ENCODE results near the gene LAMA3. TPM values are rescaled to one million over a fixed set of nuclear protein-coding genes. Genes with fewer than 3 reads are reported as not detected.

Gene LAMA3
- total RNA-seq, 2 donors from 2014 or later: 9.3 to 21.1 TPM

DNA sequence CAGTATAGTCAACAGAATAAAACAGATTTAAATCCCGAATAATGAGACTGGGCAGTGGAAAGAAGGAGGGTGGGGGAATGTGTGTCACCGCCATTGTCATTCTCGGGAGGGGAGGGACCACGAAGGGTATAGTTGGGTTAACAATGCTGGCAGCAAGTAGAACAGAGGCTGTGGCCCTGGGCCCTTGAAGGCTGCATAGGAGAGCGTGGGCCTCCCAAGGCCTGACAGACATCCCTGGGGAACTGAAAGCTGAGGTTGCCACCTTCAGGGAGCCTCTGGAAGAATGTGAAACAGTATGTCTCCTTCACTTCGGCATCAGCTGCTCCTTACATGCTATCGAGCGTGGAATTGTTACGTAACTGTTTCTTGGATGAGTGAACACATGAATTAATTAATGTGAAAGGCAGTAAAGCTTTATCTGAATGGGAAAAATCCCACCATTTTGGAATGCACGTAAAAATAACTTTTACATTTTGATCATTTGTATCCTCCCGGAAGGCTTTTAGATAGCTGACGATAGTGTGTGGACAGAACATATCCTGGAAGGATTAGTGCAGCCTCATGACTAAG, 232.5 kb downstream of the LAMA3 start:
- H3K4me3 ChIP-seq: no peak overlapping the region
- H3K27ac ChIP-seq: no peak overlapping the region
- 88 to 90% methylated on average over 12 of the region's 12 CpGs for WGBS, 2 donors
- TF ChIP-seq, protein P1, sequence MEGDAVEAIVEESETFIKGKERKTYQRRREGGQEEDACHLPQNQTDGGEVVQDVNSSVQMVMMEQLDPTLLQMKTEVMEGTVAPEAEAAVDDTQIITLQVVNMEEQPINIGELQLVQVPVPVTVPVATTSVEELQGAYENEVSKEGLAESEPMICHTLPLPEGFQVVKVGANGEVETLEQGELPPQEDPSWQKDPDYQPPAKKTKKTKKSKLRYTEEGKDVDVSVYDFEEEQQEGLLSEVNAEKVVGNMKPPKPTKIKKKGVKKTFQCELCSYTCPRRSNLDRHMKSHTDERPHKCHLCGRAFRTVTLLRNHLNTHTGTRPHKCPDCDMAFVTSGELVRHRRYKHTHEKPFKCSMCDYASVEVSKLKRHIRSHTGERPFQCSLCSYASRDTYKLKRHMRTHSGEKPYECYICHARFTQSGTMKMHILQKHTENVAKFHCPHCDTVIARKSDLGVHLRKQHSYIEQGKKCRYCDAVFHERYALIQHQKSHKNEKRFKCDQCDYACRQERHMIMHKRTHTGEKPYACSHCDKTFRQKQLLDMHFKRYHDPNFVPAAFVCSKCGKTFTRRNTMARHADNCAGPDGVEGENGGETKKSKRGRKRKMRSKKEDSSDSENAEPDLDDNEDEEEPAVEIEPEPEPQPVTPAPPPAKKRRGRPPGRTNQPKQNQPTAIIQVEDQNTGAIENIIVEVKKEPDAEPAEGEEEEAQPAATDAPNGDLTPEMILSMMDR (IDR thresholded peaks at IDR 0.05): no peak
- TF ChIP-seq POLR2A (IDR thresholded peaks at IDR 0.05): no peak
- DNase-seq: no peak
- H3K4me1 ChIP-seq: no peaks in the 10 kb centered on the region
- no peaks in the 10 kb centered on the region for H3K9me3 ChIP-seq
- no peaks in the 10 kb centered on the region for H3K27me3 ChIP-seq
- no peak for ATAC-seq
- H3K36me3 ChIP-seq (replicated peaks in 1 of 2; ENCODE audit: insufficient read depth in 1 of 2, low read depth in 2 of 2): no peaks in the 10 kb centered on the region
- intact Hi-C loops (cut with DNase I): no loop called here

DNA sequence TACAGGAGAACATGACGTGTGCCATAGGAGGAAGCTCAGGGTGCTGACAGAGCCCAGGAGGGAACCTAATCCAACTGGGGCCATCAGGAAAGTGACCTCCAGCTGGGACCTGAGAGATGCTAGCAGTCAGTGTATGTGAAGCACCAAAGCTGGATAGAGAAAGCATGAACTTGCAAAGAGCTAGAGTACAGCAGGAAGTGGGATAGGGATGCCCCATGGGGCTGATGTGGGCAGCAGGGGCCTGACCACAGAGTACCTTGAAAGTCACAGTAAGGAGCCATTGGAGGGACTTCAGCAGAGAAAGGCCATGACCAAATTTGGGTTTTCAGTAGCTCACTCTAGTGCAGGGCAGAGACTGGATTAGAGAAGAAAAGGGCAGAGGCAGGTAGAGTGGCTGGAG, 233.7 kb downstream of the LAMA3 start:
- DNase-seq (no peak), ATAC-seq (no peak)
- intact Hi-C loops (cut with DNase I): no loop called here
- no peaks in the 10 kb centered on the region for H3K9me3 ChIP-seq
- TF ChIP-seq POLR2A (IDR thresholded peaks at IDR 0.05): no peak
- TF ChIP-seq, protein P1 (IDR thresholded peaks at IDR 0.05): no peak
- no peak overlapping the region for H3K27ac ChIP-seq
- no peaks in the 10 kb centered on the region for H3K4me1 ChIP-seq
- no peak overlapping the region for H3K4me3 ChIP-seq
- H3K27me3 ChIP-seq: no peaks in the 10 kb centered on the region
- WGBS, 2 donors: 100% methylated on average over 1 of the region's 1 CpG
- H3K36me3 ChIP-seq (replicated peaks in 1 of 2; ENCODE audit: insufficient read depth in 1 of 2, low read depth in 2 of 2): no peaks in the 10 kb centered on the region

DNA sequence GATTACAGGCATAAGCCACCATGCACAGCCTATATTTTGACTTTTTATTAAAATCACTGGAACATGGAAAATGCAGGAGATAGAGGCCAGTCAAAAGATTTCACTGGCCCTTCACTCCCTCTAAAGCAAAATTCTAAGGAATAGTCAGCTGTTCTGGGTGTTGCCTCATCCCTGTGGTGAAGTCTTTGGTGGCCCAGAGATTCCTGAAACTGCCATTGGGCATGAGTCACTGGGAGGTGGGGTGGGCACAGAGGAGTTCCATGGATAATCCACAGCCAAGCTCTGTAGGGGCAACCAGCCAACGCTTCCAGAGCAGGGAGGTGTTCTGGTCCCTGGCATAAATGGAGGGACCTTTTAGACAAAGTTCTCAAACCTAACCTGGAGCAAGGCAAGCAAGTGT, 235.6 kb downstream of the LAMA3 start:
- no peak for TF ChIP-seq POLR2A (IDR thresholded peaks at IDR 0.05)
- TF ChIP-seq, protein P1 (IDR thresholded peaks at IDR 0.05): no peak
- Histone ChIP-seq H3K4me1 (no peaks in the 10 kb centered on the region), H3K27me3 (no peaks in the 10 kb centered on the region), H3K9me3 (no peaks in the 10 kb centered on the region), H3K36me3 (replicated peaks in 1 of 2; ENCODE audit: insufficient read depth in 1 of 2, low read depth in 2 of 2) (no peaks in the 10 kb centered on the region), H3K4me3 (no peak overlapping the region), H3K27ac (no peak overlapping the region)
- WGBS, 2 donors: 88 to 100% methylated on average over 1 of the region's 1 CpG
- no peak for DNase-seq
- no peak for ATAC-seq
- intact Hi-C loops (cut with DNase I): no loop called here

DNA sequence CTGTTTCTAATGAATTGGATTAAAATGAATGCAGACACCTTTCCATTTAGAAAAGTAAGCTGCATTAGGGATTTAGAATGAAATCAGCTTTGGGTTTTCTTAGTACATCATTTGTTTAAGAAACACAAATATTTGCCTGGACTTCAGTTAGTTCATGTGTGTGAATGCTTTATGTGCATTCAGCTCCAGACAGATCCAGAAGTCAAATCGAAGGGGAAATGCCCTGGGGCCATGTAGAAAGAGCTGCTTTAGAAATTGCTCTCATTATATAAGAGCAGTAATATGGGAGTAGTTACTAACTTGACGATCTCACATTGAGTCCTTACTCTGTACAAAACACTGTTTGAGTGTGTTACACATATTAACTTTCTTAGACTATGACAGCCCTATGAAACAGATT, 237.3 kb downstream of the LAMA3 start:
- Histone ChIP-seq H3K36me3 (replicated peaks in 1 of 2; ENCODE audit: insufficient read depth in 1 of 2, low read depth in 2 of 2) (no peaks in the 10 kb centered on the region), H3K27ac (peak overlapping the region in 1 of 4 donors; percentile 70), H3K4me1 (no peaks in the 10 kb centered on the region), H3K27me3 (no peaks in the 10 kb centered on the region), H3K4me3 (no peak overlapping the region), H3K9me3 (no peaks in the 10 kb centered on the region)
- ATAC-seq (no peak), DNase-seq (no peak)
- TF ChIP-seq POLR2A (IDR thresholded peaks at IDR 0.05): no peak
- WGBS, 2 donors: 64 to 66% methylated on average over 2 of the region's 2 CpGs
- intact Hi-C loops (cut with DNase I): no loop called here

DNA sequence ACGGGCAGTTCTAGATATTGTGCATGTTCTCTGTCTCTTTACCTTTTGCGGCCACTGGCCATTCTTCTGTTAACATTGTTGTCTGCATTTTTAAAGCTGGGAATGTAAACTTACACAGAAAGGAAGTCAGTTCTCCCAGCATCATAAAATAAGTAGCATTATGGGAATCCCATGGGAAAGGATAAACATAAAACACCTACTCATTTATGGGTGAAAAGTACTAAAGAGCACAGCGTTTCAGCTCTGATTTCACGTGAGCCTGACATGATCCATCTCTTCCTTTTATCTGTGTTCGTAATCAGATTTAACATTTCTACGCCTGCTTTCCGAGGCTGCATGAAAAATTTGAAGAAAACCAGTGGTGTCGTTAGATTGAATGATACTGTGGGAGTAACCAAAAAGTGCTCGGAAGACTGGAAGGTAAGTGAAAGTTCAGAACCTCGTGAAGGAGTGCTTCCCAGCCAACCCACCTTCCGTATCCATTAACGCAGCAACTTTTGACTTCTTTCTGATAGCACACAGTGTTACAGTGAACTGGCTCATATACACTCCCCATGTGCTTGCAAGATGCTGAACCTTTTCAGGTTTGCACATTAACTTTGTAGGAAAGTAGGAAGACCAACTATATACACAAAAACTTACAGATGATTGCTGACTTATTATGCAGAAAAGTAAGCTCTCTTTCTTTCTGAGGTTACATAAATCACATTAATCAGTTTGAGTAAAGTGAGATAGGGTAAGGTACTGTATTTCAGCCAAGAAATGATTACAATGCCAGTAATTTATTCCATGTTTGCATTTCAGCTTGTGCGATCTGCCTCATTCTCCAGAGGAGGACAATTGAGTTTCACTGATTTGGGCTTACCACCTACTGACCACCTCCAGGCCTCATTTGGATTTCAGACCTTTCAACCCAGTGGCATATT, 238.8 kb downstream of the LAMA3 start:
- no peak for TF ChIP-seq POLR2A (IDR thresholded peaks at IDR 0.05)
- TF ChIP-seq, protein P1 (IDR thresholded peaks at IDR 0.05): no peak
- H3K9me3 ChIP-seq: no peaks in the 10 kb centered on the region
- ATAC-seq: peak; percentile 35
- H3K4me3 ChIP-seq: no peak overlapping the region
- no peaks in the 10 kb centered on the region for H3K27me3 ChIP-seq
- intact Hi-C loops (cut with DNase I): no loop called here
- 47 to 52% methylated on average over 13 of the region's 13 CpGs for WGBS, 2 donors
- no peaks in the 10 kb centered on the region for H3K36me3 ChIP-seq (replicated peaks in 1 of 2; ENCODE audit: insufficient read depth in 1 of 2, low read depth in 2 of 2)
- H3K27ac ChIP-seq: peak overlapping the region; percentile 3 to 70 (median 48)
- no peak for DNase-seq
- H3K4me1 ChIP-seq: no peaks in the 10 kb centered on the region
